ENCODE results near the gene ALDH3B2. TPM values are rescaled to one million over a fixed set of nuclear protein-coding genes. Genes with fewer than 3 reads are reported as not detected.

Gene ALDH3B2
- total RNA-seq, 4 donors from 2014 or later: not detected

GRCh38 chr11:67615728-67616430 is 58.5 kb downstream of the ALDH3B2 start:
- Histone ChIP-seq H3K27ac (no peak overlapping the region), H3K9me3 (no peaks in the 10 kb centered on the region), H3K4me3 (no peak overlapping the region), H3K36me3 (peaks cover 0 to 20% of the 10 kb centered on the region in 2 donors), H3K27me3 (peaks cover 0 to 2% (median 0%) of the 10 kb centered on the region in 3 donors), H3K4me1 (peaks cover 0 to 8% of the 10 kb centered on the region in 2 donors)
- in situ Hi-C loops (cut with MboI; ENCODE audit: low sequenced_read_pairs in 4 of 4): no loop called here
- no peak for TF ChIP-seq POLR2A (IDR thresholded peaks at IDR 0.05)
- peak in 1 of 5 experiments; percentile 16 for TF ChIP-seq CTCF (IDR thresholded peaks at IDR 0.05 in 4 of 5, conservative IDR thresholded peaks at IDR 0.05 in 1 of 5)
- ATAC-seq (peak in 1 of 2 donors; percentile 7), DNase-seq (no peak)
- intact Hi-C loops (cut with DNase I; ENCODE audit: low total_unique reads): loop anchor here (1.0 kb wide), 1 partner anchor 43 kb away; no protein-coding TSS in a partner anchor

GRCh38 chr11:67614730-67615714 is 59.4 kb downstream of the ALDH3B2 start:
- peak in 1 of 2 donors; percentile 35 for DNase-seq
- peaks cover 0 to 2% (median 0%) of the 10 kb centered on the region in 3 donors for H3K27me3 ChIP-seq
- in situ Hi-C loops (cut with MboI; ENCODE audit: low sequenced_read_pairs in 4 of 4) (no loop called here), intact Hi-C loops (cut with DNase I; ENCODE audit: low total_unique reads) (loop anchor here (1.0 kb wide), 1 partner anchor 44 kb away; no protein-coding TSS in a partner anchor)
- TF ChIP-seq POLR2A (IDR thresholded peaks at IDR 0.05): no peak
- TF ChIP-seq CTCF (IDR thresholded peaks at IDR 0.05 in 4 of 5, conservative IDR thresholded peaks at IDR 0.05 in 1 of 5): peak in 4 of 5 experiments; percentile 41 to 59 (median 52)
- peak overlapping the region in 1 of 4 donors; percentile 30 for H3K4me3 ChIP-seq
- peaks cover 0 to 8% of the 10 kb centered on the region in 2 donors for H3K4me1 ChIP-seq
- H3K9me3 ChIP-seq: no peaks in the 10 kb centered on the region
- ATAC-seq: peak; percentile 9 to 67
- no peak overlapping the region for H3K27ac ChIP-seq
- H3K36me3 ChIP-seq: peaks cover 0 to 29% of the 10 kb centered on the region in 2 donors

GRCh38 chr11:67613960-67614715 is 60.3 kb downstream of the ALDH3B2 start:
- intact Hi-C loops (cut with DNase I; ENCODE audit: low total_unique reads): no loop called here
- in situ Hi-C loops (cut with MboI; ENCODE audit: low sequenced_read_pairs in 4 of 4): no loop called here
- ATAC-seq: peak; percentile 31 to 41
- Histone ChIP-seq H3K36me3 (peaks cover 0 to 37% of the 10 kb centered on the region in 2 donors), H3K27me3 (peaks cover 0 to 2% (median 0%) of the 10 kb centered on the region in 3 donors), H3K4me3 (peak overlapping the region; percentile 30 to 37 (median 32)), H3K4me1 (peaks cover 0 to 8% of the 10 kb centered on the region in 2 donors), H3K9me3 (no peaks in the 10 kb centered on the region), H3K27ac (peak overlapping the region in 2 of 4 donors; percentile 19 to 39)
- DNase-seq: peak in 1 of 2 donors; percentile 45
- TF ChIP-seq CTCF (IDR thresholded peaks at IDR 0.05 in 4 of 5, conservative IDR thresholded peaks at IDR 0.05 in 1 of 5) (peak; percentile 49 to 79 (median 74)), POLR2A (IDR thresholded peaks at IDR 0.05) (no peak)

GRCh38 chr11:67613313-67613959 is 61.0 kb downstream of the ALDH3B2 start:
- in situ Hi-C loops (cut with MboI; ENCODE audit: low sequenced_read_pairs in 4 of 4) (no loop called here), intact Hi-C loops (cut with DNase I; ENCODE audit: low total_unique reads) (no loop called here)
- H3K9me3 ChIP-seq: no peaks in the 10 kb centered on the region
- DNase-seq (no peak), ATAC-seq (no peak)
- H3K27ac ChIP-seq: peak overlapping the region in 2 of 4 donors; percentile 19 to 39
- H3K4me3 ChIP-seq: peak overlapping the region in 3 of 4 donors; percentile 30 to 37 (median 32)
- peaks cover 0 to 12% of the 10 kb centered on the region in 2 donors for H3K4me1 ChIP-seq
- H3K27me3 ChIP-seq: peaks cover 0 to 2% (median 0%) of the 10 kb centered on the region in 3 donors
- peaks cover 0 to 44% of the 10 kb centered on the region in 2 donors for H3K36me3 ChIP-seq
- no peak for TF ChIP-seq POLR2A (IDR thresholded peaks at IDR 0.05)
- no peak for TF ChIP-seq CTCF (IDR thresholded peaks at IDR 0.05 in 4 of 5, conservative IDR thresholded peaks at IDR 0.05 in 1 of 5)

Data from gastrocnemius medialis (tissue), 4 donors.